Spleen (tissue), 11 donors: ENCODE measurements around the gene HDAC4. TPM values are rescaled to one million over a fixed set of nuclear protein-coding genes. Genes with fewer than 3 reads are reported as not detected.
A peak's percentile ranks its signal among the peaks of the same experiment; 100 is the strongest.

ENCODE experiments used
- DNase-seq: peaks from one replicate; pipeline ENCODE4 v3.0.0-alpha.2; 2020
- H3K27ac ChIP-seq, 8 donors: fragments of 200-600 bp; sonication (generic) in 7 of 8; 1 replicate in 4 of 8; 2 replicates in 4 of 8; pipeline versions ENCODE4 v1.5.0 to v1.8.0; 2016 to 2021; ENCODE audit warnings: inconsistent platforms in 4 of 8, mild to moderate bottlenecking in 4 of 8, moderate library complexity in 1 of 8
- H3K27me3 ChIP-seq, 7 donors: fragments of 200-600 bp; sonication (generic) in 6 of 7; replicated peaks in 1 of 7; 1 replicate in 4 of 7; 2 replicates in 3 of 7; pipeline versions ENCODE4 v1.5.0 to v1.8.0; 2016 to 2021; ENCODE audit warnings: inconsistent platforms in 3 of 7, mild to moderate bottlenecking in 1 of 7
- H3K36me3 ChIP-seq, 6 donors: fragments of 200-600 bp; sonication (generic) in 5 of 6; 1 replicate in 4 of 6; 2 replicates in 2 of 6; pipeline versions ENCODE4 v1.5.0 to v1.8.0; 2016 to 2021; ENCODE audit warnings: inconsistent platforms in 2 of 6
- H3K4me1 ChIP-seq, 6 donors: fragments of 200-600 bp; sonication (generic) in 5 of 6; 1 replicate in 3 of 6; 2 replicates in 3 of 6; pipeline versions ENCODE4 v1.5.0 to v1.8.0; 2016 to 2021; ENCODE audit warnings: inconsistent platforms in 3 of 6
- H3K4me3 ChIP-seq, 8 donors: fragments of 200-600 bp; sonication (generic) in 7 of 8; 1 replicate in 4 of 8; 2 replicates in 4 of 8; pipeline versions ENCODE4 v1.5.0 to v1.8.0; 2016 to 2021; ENCODE audit warnings: inconsistent platforms in 4 of 8, mild to moderate bottlenecking in 4 of 8, moderate library complexity in 2 of 8
- H3K9me3 ChIP-seq, 8 donors: fragments of 200-600 bp; sonication (generic) in 7 of 8; 1 replicate in 4 of 8; 2 replicates in 4 of 8; pipeline versions ENCODE4 v1.5.0 to v1.8.0; 2016 to 2021; ENCODE audit warnings: inconsistent platforms in 4 of 8
- CTCF ChIP-seq, 11 experiments: fragments of 200-600 bp in 7 of 11; fragments of 450-650 bp in 4 of 11; sonication (generic) in 4 of 11; IDR thresholded peaks in 8 of 11; conservative IDR thresholded peaks in 3 of 11; 1 replicate in 7 of 11; 2 replicates in 4 of 11; pipeline versions ENCODE4 v1.4.0 to v1.8.0; 2016 to 2021; ENCODE audit warnings: antibody characterized with exemption in 11 of 11, inconsistent platforms in 4 of 11, mild to moderate bottlenecking in 1 of 11
- POLR2A ChIP-seq, 3 donors: fragments of 450-650 bp; IDR thresholded peaks; one replicate each; pipeline ENCODE4 v1.5.1; 2017; ENCODE audit warnings: antibody characterized with exemption in 3 of 3, mild to moderate bottlenecking in 1 of 3
- POLR2AphosphoS5 ChIP-seq, 3 donors: sonication (generic); formaldehyde crosslinking; IDR thresholded peaks; one replicate each; pipeline ENCODE4 v1.5.1; 2017; ENCODE audit warnings: antibody characterized with exemption in 3 of 3
- WGBS, 5 donors: extraction: QIAGEN DNeasy Blood & Tissue Kit in 3 of 5; methylation state at CpG; one replicate each; pipeline versions ENCODE4 v1.1.5 to v1.1.7; 2013 to 2018; 5-methylcytosine and 5-hydroxymethylcytosine counted together
- intact Hi-C: fragments of 100-400 bp; cut with DNase I; formaldehyde crosslinking; loops from one replicate; pipeline ENCODE4 v1.15.0; 2023; ENCODE audit warnings: low total_unique reads
- polyA plus RNA-seq, 3 donors: library from polyadenylated mRNA; stranded (reverse); fragments of 200-250 nt; gene quantifications; one replicate each; pipeline ENCODE4 v1.2.1, GENCODE V29; 2013
- total RNA-seq, 7 donors: library from RNA; depleted of rRNA in 3 of 7; stranded (reverse); fragments of >200 nt in 3 of 7; fragmentation: NEBNext Ultra II Directional in 4 of 7; extraction: Animal tissue kit (Norgen Biotek cat#: 25700) in 4 of 7; gene quantifications; one replicate each; pipeline versions ENCODE4 v1.1.0 to v1.2.1, GENCODE V29; 2016 to 2021
- donor health status: healthy with polysubstance abuse.
- donor health status: DM: no; HTN: no; CAD: no; lungs with moderate emphysema.
- donor health status: DM: no; HTN: no; CAD: no.
- donor health status: Bipolar disorder and iron deficiency.
- donor health status: healthy.
- donor health status: DM: no; HTN: no; CAD: no.
- donor health status: DM: yes; HTN: yes; CAD: no.

The HDAC4 gene
- total and polyA plus RNA-seq, 10 donors = 3.2 to 122 (median 69.5) TPM

- DNase-seq = peak; percentile 7
- WGBS, 5 donors = 96 to 98% (median 96%) methylated on average over 10 of the region's 10 CpGs
- Histone ChIP-seq H3K4me1 (peaks cover 0 to 6% (median 0%) of the 10 kb centered on the region in 6 donors), H3K27ac (peak overlapping the region in 1 of 8 donors; percentile 35), H3K27me3 (no peaks in the 10 kb centered on the region), H3K4me3 (no peak overlapping the region), H3K36me3 (peaks cover 0 to 100% (median 50%) of the 10 kb centered on the region in 6 donors), H3K9me3 (peaks cover 0 to 18% (median 13%) of the 10 kb centered on the region in 8 donors)
- TF ChIP-seq POLR2AphosphoS5 (IDR thresholded peaks at IDR 0.05) = no peak
- TF ChIP-seq POLR2A (IDR thresholded peaks at IDR 0.05) = no peak
- TF ChIP-seq CTCF (IDR thresholded peaks at IDR 0.05 in 8 of 11, conservative IDR thresholded peaks at IDR 0.05 in 3 of 11) = no peak
- intact Hi-C loops = no loop called here
These were observed 344.2 kb downstream of the HDAC4 start for GRCh38 chr2:239056611-239057010.

GRCh38 chr2:239055756-239056493 lies 344.9 kb downstream of the HDAC4 start:
- no peak overlapping the region for H3K4me3 ChIP-seq
- peaks cover 0 to 100% (median 50%) of the 10 kb centered on the region in 6 donors for H3K36me3 ChIP-seq
- peaks cover 0 to 18% (median 13%) of the 10 kb centered on the region in 8 donors for H3K9me3 ChIP-seq
- no peaks in the 10 kb centered on the region for H3K27me3 ChIP-seq
- peaks cover 0 to 6% (median 0%) of the 10 kb centered on the region in 6 donors for H3K4me1 ChIP-seq
- DNase-seq = peak; percentile 64
- intact Hi-C loops = no loop called here
- 77 to 88% (median 81%) methylated on average over 20 of the region's 20 CpGs for WGBS, 5 donors
- H3K27ac ChIP-seq = peak overlapping the region in 2 of 8 donors; percentile 18 to 35
- TF ChIP-seq POLR2AphosphoS5 (IDR thresholded peaks at IDR 0.05) (no peak), POLR2A (IDR thresholded peaks at IDR 0.05) (no peak), CTCF (IDR thresholded peaks at IDR 0.05 in 8 of 11, conservative IDR thresholded peaks at IDR 0.05 in 3 of 11) (no peak)

GRCh38 chr2:239054921-239055320 lies 345.9 kb downstream of the HDAC4 start:
- H3K4me1 ChIP-seq = peaks cover 0 to 6% (median 0%) of the 10 kb centered on the region in 6 donors
- 95 to 99% (median 96%) methylated on average over 8 of the region's 8 CpGs for WGBS, 5 donors
- no peak overlapping the region for H3K27ac ChIP-seq
- intact Hi-C loops = no loop called here
- TF ChIP-seq CTCF (IDR thresholded peaks at IDR 0.05 in 8 of 11, conservative IDR thresholded peaks at IDR 0.05 in 3 of 11) (no peak), POLR2AphosphoS5 (IDR thresholded peaks at IDR 0.05) (no peak), POLR2A (IDR thresholded peaks at IDR 0.05) (no peak)
- peak; percentile 6 for DNase-seq
- H3K9me3 ChIP-seq = peaks cover 0 to 18% (median 13%) of the 10 kb centered on the region in 8 donors
- H3K27me3 ChIP-seq = no peaks in the 10 kb centered on the region
- no peak overlapping the region for H3K4me3 ChIP-seq
- H3K36me3 ChIP-seq = peaks cover 0 to 100% (median 51%) of the 10 kb centered on the region in 6 donors

- Histone ChIP-seq H3K4me1 (peaks cover 0 to under 1% (median 0%) of the 10 kb centered on the region in 6 donors), H3K36me3 (peaks cover 0 to 97% (median 53%) of the 10 kb centered on the region in 6 donors), H3K27me3 (no peaks in the 10 kb centered on the region), H3K9me3 (peaks cover 0 to 18% (median 13%) of the 10 kb centered on the region in 8 donors), H3K4me3 (no peak overlapping the region), H3K27ac (no peak overlapping the region)
- intact Hi-C loops = no loop called here
- no peak for TF ChIP-seq POLR2A (IDR thresholded peaks at IDR 0.05)
- no peak for TF ChIP-seq CTCF (IDR thresholded peaks at IDR 0.05 in 8 of 11, conservative IDR thresholded peaks at IDR 0.05 in 3 of 11)
- TF ChIP-seq POLR2AphosphoS5 (IDR thresholded peaks at IDR 0.05) = no peak
- 88 to 95% (median 91%) methylated on average over 11 to 15 of the region's 15 CpGs; no CpG with 5 or more reads in 1 of the 5 donors for WGBS, 5 donors
- no peak for DNase-seq
These were observed 346.9 kb downstream of the HDAC4 start for GRCh38 chr2:239053801-239054503.
